SK-N-MC (cell line): ENCODE measurements around the gene NRCAM.

Experiments used
- EZH2 ChIP-seq: fragments of 200-600 bp; sonication (generic); IDR thresholded peaks from one replicate; pipeline ENCODE4 v1.6.1; 2017; ENCODE audit warnings: antibody characterized with exemption
- POLR2AphosphoS5 ChIP-seq: IDR thresholded peaks from 2 replicates; pipeline ENCODE4 v1.6.1; 2012; ENCODE audit warnings: mild to moderate bottlenecking, low read depth, low read length, borderline replicate concordance

DNA sequence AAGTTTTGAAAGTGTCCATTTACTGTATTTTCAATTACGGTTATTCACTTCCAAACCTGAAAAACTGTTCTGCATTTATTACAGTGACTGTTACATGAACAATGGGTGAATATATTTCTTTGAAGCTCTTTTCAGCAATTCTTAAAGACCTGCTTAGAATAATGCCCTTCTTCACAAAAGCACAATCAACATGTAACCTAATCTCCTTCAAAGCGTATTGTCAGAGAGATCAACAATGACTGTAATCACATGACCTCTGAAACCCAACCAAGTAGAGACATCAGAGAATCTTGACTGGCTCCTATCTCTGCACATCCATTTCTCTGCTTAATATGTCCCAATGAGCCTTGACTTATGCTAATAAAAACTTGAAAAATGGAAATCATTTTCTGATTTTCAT is 126.7 kb downstream of the NRCAM start:
- TF ChIP-seq EZH2 (no peak), POLR2AphosphoS5 (no peak)
